Inferior parietal cortex (tissue), 1 donor: ENCODE data around the gene HEPACAM2.

Experiments used
- DNase-seq: peaks from one replicate; pipeline ENCODE4 v3.0.0-alpha.2; 2016; ENCODE audit errors: extremely low spot score

The HEPACAM2 gene

DNA sequence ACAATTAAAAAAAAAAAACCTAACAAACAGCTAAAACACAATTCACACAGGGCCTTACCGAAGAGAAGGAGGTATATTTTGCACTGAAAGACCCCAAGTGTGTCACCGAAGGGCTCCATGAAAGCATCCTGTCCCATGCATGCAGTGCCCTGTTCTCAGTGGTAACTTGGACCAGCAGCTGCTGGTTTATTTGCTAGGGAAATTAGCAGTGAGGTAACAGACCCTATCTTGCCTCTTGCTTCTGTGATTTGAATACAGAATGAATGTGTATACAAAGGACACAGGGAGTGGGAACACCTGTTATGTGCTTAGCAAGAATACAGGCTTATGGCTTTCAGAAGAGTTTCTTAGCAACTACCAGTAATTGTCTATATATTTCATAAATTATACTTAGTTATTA lies at the start of gene HEPACAM2:
TSS of gene HEPACAM2 (minus strand) at position 160 of the 400 bp plus-strand sequence.
- no peak for DNase-seq

DNA sequence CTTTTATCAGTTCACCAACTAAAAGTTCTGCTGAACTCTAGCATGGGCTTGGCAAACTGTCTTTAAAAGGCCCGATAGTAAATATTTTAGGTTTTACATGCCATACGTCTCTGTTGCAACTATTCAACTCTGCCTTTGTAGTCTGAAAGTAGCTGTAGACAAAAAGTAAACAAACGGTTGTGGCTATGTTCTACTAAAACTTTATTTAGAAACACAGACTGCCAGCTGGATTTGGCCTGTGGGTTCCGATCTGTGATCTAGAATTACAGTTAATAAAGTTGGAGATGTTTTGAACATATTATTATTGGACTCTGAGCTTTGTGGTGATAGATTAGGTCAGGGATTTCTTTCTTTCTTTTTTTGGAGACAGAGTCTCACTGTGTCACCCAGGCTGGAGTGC lies 39.0 kb upstream of the HEPACAM2 start:
- DNase-seq, result no peak

DNA sequence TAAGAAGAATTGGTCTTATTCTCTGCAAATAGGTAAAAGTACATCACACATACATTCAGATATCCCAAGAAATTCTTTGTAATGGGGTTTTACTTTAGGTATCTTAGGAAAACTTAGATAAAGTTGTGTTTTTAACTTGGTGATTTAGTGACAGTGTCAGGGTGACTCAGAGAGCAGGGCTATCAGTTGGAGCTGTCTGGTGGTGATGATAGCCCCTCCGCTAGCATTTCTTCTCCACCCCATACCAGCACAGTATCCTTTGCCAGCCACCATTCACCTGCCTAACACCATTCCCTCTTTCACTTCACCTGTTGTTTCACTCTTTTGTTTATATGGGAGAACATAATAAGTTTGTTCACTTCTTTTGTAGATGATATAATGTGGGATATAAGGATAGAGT lies 36.3 kb upstream of the HEPACAM2 start:
- no peak for DNase-seq

DNA sequence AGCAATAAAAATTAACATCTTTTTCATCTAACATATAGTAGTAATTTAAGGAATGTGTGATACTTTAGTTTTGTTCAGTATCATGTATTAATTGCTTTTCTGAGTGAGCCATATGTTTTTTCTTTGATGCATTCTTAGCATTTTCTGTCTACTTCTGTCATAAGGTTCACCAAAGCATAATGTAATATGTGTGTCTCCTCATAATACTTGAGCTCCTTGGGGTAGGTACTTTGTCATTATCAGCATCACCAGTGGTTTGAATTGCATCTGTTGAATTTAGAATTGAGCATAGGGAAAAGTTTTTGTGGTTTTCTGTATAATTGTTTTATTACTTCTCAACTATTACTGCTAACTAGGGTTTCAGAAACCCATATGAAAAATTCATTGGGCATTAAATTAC lies 32.4 kb upstream of the HEPACAM2 start:
- no peak for DNase-seq

DNA sequence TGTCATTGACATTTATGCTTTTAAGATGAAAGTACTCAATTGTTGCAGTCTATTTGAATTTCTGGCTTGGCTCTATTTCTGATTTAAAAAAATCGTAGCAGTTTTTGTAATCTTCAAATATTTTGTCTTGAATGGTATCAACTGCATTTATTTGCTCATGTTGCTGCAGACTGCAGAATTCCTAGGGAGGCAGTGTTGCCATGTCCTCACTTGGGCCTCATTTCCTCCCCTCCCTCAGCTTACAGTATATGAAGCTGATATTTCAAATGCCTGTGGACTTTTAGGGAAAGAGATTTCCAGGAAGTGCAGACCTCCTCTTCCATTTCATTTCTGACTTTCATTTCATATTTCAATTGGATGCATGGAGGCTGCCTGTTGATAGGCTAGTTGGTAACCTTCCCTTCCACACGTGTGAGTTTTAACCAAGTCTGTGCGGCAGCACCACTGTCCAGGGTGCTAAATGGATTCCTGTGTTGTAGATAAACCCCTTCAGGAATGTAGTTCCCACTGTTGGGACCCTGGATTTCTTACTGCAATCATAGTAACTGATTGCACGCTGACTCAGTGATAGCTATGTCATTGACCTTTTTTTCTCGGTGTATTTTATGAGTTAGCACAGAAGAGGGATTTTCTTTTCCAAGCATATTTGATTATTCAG lies 23.4 kb upstream of the HEPACAM2 start:
- no peak for DNase-seq

DNA sequence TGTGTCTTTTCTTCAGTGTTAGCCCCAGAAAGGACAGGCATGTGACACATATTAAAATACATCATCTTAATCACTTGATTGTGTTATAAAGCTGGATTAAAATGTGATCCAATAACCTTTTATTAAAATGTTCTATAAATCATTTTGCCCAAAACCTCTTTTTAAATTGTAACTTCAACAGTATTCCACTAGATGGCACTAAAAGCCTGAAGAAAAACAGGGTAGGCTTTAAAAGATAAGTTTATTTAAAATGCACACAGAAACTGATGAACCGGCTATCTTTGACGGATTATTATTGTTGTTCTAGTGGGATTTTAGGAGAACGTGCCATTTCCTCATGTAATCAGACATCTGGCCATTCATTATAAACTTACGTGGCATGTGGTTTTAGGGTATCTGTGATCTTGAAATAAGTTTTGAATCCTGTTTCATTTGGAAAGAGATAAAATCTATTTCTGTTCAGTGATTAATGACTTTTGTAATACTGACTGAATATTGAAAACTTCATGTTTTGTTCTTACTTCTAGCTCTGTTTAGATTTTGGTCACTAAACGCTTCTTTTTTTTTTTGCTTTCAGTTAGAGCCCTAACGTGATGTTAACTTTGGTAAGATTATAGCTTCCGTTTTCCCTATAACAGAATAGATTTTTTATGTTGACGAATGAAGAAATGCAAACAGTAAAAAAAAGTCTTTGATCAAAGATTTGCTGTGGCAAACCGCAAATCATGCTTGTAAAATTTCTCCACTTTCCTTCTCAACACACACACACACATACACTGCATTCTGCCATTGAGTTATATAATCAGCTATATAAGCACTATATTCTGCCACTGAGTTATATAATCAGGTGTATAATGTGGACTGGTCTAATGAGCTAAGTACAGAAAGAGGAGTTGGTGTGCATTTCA lies 19.5 kb upstream of the HEPACAM2 start:
- peak; percentile 68 for DNase-seq

DNA sequence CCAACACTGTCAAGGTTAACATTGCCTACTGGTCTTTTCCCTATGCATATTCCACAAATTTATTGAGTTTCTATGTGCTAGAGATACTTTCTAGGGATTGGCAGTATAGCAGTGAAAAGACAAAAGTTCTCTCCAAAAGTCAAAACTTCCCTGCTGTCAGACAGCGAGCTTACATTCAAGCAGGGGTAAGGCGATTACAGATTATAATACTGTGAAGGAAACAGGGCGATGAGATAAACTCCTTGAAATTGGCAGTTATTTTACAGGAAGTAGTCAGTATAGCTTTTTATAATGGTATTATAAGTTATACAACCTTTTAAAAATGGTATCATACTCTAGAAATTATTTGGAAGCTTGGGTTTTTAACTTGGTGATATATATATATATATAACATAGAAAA lies 15.8 kb upstream of the HEPACAM2 start:
- DNase-seq, result no peak

DNA sequence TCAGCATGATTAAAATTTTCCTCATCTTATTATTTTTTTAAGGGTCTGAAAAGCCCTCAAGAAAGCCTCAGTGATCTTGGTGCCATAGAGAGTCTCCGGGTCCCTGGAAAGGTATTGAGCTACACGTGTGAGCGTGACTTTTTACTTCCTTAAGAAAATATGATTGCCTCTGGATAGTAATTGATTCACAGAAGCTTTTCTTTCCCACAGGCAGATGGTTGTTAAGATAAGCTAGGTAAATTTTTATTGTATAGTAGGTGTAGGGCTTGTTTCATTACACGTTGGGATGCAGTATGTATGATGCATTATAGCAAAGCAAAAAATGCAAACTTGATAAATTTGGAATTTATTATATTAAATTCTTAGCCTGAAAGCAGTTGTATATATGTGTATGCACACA lies 13.6 kb upstream of the HEPACAM2 start:
- no peak for DNase-seq

DNA sequence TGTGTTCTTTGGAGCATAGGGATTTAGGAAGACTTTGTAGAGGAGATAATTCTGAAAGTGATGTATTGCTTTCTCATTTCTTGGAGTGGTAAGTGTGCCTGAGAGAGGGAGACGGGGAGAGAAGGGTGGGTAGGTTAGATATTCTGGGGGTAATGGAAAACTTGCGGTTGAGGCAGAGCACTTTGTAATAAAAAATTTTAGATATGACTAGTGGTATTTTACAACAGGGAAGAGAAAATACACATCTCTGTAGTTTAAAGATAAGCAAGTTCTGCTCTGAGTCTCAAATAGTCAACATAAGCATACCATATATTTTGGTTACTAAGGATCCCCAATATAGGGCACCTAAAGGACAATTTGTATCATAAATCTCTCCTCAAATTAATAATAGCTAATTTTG lies 12.5 kb upstream of the HEPACAM2 start:
- DNase-seq, result no peak

DNA sequence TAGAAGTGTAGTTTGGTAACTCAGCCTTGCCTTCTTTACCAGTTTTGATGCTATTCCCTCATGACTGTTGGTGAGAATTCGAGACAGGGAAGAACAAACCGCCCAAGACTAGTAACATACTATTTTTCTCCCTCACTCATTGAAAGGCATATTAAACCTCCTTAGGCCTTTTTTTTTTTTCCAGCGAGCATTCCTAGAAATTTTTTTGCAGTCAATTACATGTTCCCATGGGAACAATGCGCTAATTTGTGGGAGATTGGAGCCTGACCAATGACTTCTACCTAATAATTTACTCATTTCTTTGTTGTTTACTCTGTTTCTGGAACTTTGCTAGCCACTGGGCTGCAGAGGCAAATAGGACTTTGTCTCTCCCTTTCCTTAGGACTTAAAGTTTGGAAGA lies 11.9 kb upstream of the HEPACAM2 start:
- DNase-seq, result no peak

DNA sequence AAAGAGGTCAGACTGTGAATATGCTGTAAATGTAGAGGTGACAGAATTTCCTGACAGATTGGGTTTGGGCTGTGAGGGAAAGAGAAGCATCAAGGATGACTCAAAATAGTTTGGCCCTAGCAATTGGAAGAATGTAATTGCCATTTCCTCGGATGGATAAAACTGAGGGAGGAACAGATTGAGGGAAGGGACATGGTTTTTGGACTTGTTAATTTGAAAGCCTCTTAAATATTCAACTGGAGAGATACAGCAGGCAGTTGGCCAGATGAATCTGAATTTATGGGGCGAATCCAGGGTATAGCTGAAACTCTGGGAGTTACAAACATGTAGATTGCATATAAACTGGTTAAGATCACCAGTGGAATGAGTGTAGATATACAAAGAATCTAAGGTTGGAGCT lies 9.3 kb upstream of the HEPACAM2 start:
- DNase-seq, result no peak

DNA sequence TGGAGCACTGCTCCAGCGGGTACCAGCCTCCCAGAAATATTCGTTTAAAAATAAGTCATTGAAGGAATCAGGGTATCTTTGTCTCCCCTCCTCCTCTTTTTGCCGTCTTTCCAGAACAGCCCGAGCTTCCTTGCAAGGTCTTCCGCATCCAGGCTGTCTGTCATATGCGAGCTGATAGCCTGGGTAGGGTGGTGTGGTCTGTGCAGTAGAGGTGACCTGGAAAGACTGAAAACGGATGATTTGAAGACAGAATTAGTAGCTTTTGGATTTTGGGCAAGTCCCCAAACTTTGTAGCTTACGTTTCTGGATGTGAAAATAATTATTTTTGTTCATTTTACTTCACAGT lies 6.4 kb upstream of the HEPACAM2 start:
- DNase-seq, result peak; percentile 9

DNA sequence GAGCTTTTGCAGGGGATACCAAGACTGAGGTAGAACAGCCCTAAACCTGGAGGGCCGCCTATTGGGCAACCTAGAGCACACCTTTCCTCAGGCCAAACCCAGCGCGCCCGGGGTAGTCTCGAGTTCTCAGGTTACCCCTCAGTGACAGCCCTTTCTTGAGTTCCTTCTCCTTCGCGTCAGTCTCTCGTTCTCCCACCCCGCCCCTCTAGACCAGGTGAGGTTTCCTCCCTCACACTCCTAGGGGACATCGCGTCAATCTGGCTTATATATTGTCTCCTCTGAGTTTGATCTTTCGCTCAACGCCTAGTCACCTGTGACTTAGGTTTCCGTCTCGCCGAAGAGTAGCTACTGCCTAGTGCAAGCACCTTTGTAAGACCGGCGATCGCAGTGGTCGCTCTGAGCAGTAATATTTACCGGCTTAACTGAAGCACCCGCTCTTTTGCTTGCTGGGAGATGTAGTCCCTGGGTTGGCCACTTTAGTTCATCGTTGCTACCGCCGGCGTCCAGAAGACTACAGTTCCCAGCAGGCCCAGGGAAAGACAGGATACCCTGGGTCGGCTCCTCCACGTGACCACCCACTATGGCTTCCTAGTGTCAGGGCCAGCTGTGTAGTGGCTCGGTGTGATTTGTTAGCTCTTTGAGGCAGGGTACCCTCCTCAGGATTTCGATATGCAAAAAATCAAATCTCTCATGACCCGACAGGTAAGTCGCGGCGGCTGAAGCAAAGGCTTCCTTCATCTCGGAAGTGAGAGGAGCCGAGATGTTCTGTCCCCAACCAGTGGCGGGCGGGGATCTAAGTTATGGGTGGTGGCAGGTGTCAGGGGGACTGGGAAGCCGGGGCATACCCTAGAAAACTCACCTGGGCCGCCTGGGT lies 5.8 kb upstream of the HEPACAM2 start, which contains the start of gene VPS50:
TSS of gene VPS50 (plus strand) at position 568 of the 874 bp plus-strand sequence. CDS start at position 670, 102 bp downstream.
- peak; percentile 99 for DNase-seq

DNA sequence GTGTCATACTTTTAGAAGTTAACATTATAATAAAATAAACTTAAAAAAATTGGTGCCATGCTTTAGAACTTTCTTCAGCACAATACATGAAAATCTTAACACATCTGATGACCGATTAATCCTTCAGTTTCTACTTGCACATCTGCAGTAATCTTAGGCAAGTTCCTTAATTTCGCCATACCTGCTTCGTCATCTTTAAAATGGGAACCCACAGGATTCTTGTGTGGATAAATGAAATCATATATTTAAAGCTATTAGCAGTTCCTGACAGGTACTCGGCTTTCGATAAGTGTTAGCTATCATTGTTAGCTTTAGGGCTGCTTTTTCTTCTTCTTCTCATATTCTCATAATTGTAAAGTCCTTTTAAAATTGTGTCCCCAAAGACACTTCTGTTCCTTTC lies 5.0 kb upstream of the HEPACAM2 start:
- DNase-seq, result no peak

DNA sequence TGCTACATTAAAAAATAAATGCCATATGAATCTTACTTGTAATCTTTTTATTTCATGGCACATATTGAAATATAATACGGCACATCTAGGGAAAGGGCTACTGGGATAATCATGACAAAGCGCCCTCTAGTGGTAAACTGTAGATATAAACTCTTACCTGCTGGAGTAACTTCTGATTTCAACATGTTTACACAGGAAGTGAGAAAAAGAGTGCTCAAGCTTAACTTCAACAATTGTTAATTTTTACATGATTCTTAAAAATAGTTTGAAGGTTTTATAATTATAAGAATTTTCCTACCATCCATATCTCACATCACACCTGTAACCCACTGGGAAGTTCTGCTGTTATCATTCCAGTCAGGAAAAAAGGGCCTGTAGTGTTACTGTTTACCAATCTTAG lies 2.0 kb upstream of the HEPACAM2 start:
- DNase-seq, result peak; percentile 77

DNA sequence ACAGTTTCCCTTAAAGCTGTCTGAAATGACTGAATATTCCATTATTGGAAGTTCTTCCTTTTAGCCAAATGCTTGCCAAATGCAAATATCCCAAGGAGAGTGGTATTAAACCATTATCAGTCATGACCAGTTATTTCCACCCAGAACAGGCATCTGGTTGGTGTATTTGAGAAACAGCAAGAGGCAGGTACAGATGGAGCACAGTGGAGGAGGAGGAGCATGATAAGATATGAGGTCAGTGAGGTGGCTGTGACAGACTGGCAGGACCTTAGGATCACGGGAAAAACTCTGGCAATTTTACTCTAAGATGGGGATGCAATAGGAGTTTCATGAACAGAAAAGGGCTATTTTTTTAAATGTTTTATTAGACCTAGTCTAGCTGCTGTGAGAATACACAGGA lies 6.4 kb downstream of the HEPACAM2 start:
- no peak for DNase-seq

DNA sequence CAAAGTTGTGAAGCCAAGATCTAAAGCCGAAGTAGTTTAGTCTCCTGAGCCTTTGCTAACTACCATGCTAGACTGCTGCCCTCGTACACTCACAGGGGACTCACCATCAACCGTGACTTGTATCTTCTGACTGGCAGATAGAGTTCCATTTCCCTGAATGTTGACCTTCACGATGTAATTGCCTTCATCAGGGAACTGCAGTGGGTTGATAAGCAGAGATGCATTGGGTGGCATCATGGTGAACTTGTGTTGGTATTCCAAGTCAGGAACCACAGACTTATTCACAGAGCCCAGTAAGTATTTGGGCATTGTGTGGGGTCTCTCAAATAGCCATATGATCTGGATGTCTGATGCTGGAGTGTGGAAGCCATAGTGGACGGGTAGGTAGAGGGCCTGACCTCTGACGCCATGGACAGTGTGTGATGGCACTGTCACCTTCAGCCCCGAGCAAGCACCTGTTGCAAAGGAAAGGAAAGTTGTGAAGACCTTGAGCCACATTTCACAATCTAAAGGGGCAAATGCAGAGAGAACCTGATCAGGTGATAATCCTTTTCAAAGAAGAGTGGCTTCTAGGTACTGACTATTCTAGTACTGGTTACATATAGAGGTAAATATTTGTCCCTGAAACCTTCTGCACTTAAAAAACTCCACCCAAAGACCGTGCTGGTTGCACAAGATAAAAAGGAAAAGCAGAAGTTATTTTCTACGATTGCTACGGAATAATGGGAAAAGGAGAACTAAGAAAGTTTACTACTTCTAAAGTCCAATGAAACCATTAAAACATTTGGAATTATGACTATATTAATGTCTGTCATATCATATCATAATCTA lies 7.1 kb downstream of the HEPACAM2 start:
- no peak for DNase-seq

DNA sequence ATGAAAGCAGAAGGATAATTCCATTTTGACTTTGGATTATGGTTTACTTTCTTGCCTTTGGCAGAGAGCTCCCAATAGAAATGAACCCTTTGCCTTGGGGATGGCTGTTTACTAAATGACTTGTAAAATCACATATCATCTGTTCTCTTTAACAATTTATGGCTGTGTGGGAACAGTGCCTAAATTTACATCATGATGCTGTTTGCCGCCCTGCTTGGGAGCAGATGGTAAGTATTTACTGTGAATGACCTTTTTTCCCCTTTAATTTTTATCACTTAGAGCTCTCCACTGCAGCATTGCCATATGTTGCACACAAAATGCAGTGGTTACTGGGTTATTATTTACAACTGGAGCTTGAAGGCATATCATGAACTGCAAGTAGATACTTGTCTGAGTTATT lies 13.4 kb downstream of the HEPACAM2 start:
- no peak for DNase-seq

DNA sequence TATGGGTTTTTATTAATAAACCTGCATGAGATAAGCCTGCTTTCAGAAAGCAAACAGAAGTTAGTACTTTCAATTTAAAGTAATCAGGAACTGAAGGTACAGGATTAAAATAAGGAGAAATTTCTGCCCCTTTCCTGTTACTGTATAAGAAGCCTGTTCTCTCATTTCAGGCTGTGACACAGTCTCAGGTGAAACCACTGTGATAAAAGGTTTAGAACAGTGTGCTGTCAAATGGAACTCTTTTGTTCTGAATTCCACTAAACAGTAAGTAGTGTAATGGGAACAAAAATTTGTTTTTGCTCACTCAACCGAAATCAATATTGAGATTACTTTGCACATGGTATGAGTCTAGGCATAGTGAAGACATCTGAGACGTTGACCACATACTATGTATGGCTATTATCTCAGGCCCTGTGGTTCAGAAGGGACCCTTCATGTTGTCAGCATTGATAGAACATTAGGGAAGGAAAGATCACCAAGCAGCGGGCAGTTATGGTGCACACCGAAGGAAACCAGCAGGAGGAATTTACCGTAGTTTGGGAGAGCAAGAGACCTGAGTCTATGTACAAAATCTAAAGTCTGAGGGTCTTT lies 14.9 kb downstream of the HEPACAM2 start:
- no peak for DNase-seq

DNA sequence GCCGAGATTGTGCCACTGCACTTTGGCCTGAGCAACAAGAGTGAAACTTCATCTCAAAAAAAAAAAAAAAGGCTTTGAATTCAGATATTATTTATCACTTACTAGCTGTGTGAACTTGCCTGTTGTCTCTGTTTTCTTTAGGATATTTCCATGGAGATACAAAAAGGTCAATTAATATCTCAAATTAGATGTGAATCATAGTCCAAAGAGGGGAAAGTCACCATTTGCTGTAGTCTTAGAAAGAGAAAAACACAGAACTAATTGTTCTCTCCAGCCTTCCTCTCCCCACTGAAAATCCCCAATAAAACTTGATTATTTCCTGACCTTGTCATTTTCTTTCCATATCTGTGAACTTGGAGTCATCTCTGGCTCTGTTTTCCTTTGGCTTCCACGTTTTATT lies 21.2 kb downstream of the HEPACAM2 start:
- DNase-seq, result no peak

DNA sequence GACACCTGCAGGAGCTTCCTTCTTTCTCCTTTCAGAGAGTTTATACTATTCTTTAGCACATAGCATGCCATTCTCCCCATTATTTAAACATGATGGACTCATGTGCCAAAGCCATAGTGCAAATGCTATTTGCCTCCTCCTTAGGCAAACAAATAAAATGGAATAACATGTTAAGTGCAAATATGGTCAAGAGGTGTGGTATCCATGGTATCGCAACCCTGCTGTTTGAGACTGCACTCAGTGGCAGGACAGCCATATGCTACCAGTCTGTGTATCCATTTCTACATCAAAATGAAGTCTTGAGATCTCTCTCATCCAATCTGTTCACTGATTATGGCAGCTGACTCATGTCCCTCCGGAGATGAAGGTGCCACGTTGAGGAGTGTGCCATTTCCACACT lies 22.8 kb downstream of the HEPACAM2 start:
- DNase-seq, result no peak
